Measurements from ENCODE around the gene CLDN20. TPM values are rescaled to one million over a fixed set of nuclear protein-coding genes. Genes with fewer than 3 reads are reported as not detected.
A peak's percentile ranks its signal among the peaks of the same experiment; 100 is the strongest.

Gene CLDN20
- polyA plus RNA-seq, 1 of the 3 experiments (the other 2 are of a cell fraction), result 0.07 TPM

- H3K79me2 ChIP-seq (ENCODE audit: insufficient read depth), result no peaks in the 10 kb centered on the region; the same call in 1 of the 2 replicates
- peaks cover 10% of the 10 kb centered on the region for H3F3A ChIP-seq (replicated peaks; ENCODE audit: insufficient read depth)
- no peak overlapping the region for H3K9ac ChIP-seq
- TF ChIP-seq USF1 (IDR thresholded peaks at IDR 0.05; ENCODE audit: borderline replicate concordance, low read depth), result no peak
- 0 out of 2 replicates have a peak, but pooled peaks have one; percentile 10 for TF ChIP-seq TCF12 (IDR thresholded peaks at IDR 0.05)
- H4K20me1 ChIP-seq (ENCODE audit: insufficient read depth), result no peaks in the 10 kb centered on the region
- no peak overlapping the region for H3K4me2 ChIP-seq
- peaks cover 0 to 12% of the 10 kb centered on the region in 2 experiments; a peak in 2 of 4 replicates for H3K4me1 ChIP-seq (ENCODE audit: control insufficient read depth in 1 of 2, insufficient read depth in 2 of 2, low read depth in 1 of 2, low read length in 1 of 2)
- H3K27me3 ChIP-seq (ENCODE audit: insufficient read depth), result no peaks in the 10 kb centered on the region
- no peak overlapping the region for H2AFZ ChIP-seq (ENCODE audit: low read depth)
- no peaks in the 10 kb centered on the region for H3K9me2 ChIP-seq
- no peaks in the 10 kb centered on the region for H3K9me3 ChIP-seq
- no peak overlapping the region for H3K4me3 ChIP-seq (ENCODE audit: low read depth in 2 of 2, low read length in 1 of 2)
- H3K27ac ChIP-seq (ENCODE audit: low read depth in 2 of 2, low read length in 1 of 2), result peak overlapping the region in 1 of 2 experiments; percentile 32; a peak in 2 of 4 replicates
- H3K36me3 ChIP-seq (replicated peaks in 1 of 2; ENCODE audit: control insufficient read depth in 1 of 2, insufficient read depth in 2 of 2, low read length in 1 of 2), result peaks cover 55 to 79% of the 10 kb centered on the region in 2 experiments
- CTCF ChIA-PET, result interaction anchor here (0.7 to 4.7 kb wide), 4 partner anchors 13 to 325 kb away, joined by 3 to 28 read pairs (median 4); no protein-coding TSS in a partner anchor
- 67% methylated on average over 1 of the region's 1 CpG for WGBS (ENCODE audit: low lambda C conversion rate)
- POLR2A ChIA-PET, result no interaction called here
- DNase-seq, result no peak
These were observed 10.5 kb upstream of the CLDN20 start for GRCh38 chr6:155253337-155253736.

GRCh38 chr6:155254139-155254538 is 9.7 kb upstream of the CLDN20 start:
- WGBS (ENCODE audit: low lambda C conversion rate), result 93% methylated on average over 10 of the region's 10 CpGs
- Histone ChIP-seq H2AFZ (ENCODE audit: low read depth) (no peak overlapping the region), H3K36me3 (replicated peaks in 1 of 2; ENCODE audit: control insufficient read depth in 1 of 2, insufficient read depth in 2 of 2, low read length in 1 of 2) (peaks cover 61 to 84% of the 10 kb centered on the region in 2 experiments), H3K27ac (ENCODE audit: low read depth in 2 of 2, low read length in 1 of 2) (no peak overlapping the region; a peak in 1 of 4 replicates), H3K9me2 (no peaks in the 10 kb centered on the region), H3F3A (replicated peaks; ENCODE audit: insufficient read depth) (peaks cover 8% of the 10 kb centered on the region), H3K9me3 (no peaks in the 10 kb centered on the region), H3K4me3 (ENCODE audit: low read depth in 2 of 2, low read length in 1 of 2) (no peak overlapping the region), H3K27me3 (ENCODE audit: insufficient read depth) (no peaks in the 10 kb centered on the region), H3K79me2 (ENCODE audit: insufficient read depth) (no peaks in the 10 kb centered on the region; the same call in 1 of the 2 replicates), H3K4me2 (no peak overlapping the region), H3K4me1 (ENCODE audit: control insufficient read depth in 1 of 2, insufficient read depth in 2 of 2, low read depth in 1 of 2, low read length in 1 of 2) (peaks cover 0 to 18% of the 10 kb centered on the region in 2 experiments; a peak in 1 of 4 replicates), H4K20me1 (ENCODE audit: insufficient read depth) (no peaks in the 10 kb centered on the region), H3K9ac (no peak overlapping the region)
- POLR2A ChIA-PET, result no interaction called here
- CTCF ChIA-PET, result interaction anchor here (4.7 kb wide), 1 partner anchor 76 kb away, joined by 28 read pairs; no protein-coding TSS in a partner anchor
- no peak for DNase-seq
- TF ChIP-seq TEAD4 (IDR thresholded peaks at IDR 0.05; ENCODE audit: borderline replicate concordance, insufficient read depth) (no peak), EP300 (IDR thresholded peaks at IDR 0.05; ENCODE audit: borderline replicate concordance in 1 of 2, low read depth in 1 of 2, low read length in 1 of 2) (no peak), TAF1 (IDR thresholded peaks at IDR 0.05; ENCODE audit: borderline replicate concordance, low read depth, low read length) (no peak), RAD21 (IDR thresholded peaks at IDR 0.05; ENCODE audit: low read length) (no peak), USF2 (IDR thresholded peaks at IDR 0.05; ENCODE audit: borderline replicate concordance, low read depth, low read length) (no peak), RXRA (IDR thresholded peaks at IDR 0.05; ENCODE audit: borderline replicate concordance, low read depth) (no peak), TCF12 (IDR thresholded peaks at IDR 0.05) (no peak), NRF1 (IDR thresholded peaks at IDR 0.05; ENCODE audit: low read depth, low read length) (no peak), REST (IDR thresholded peaks at IDR 0.05; ENCODE audit: low read depth, low read length) (no peak), ELF1 (IDR thresholded peaks at IDR 0.05) (no peak), NFIC (IDR thresholded peaks at IDR 0.05; ENCODE audit: borderline replicate concordance) (no peak), USF1 (IDR thresholded peaks at IDR 0.05; ENCODE audit: borderline replicate concordance, low read depth) (no peak), MAX (IDR thresholded peaks at IDR 0.05; ENCODE audit: low read depth) (no peak), ZBTB33 (IDR thresholded peaks at IDR 0.05; ENCODE audit: borderline replicate concordance, low read depth) (no peak), GATA2 (CRISPR knock-in tag; IDR thresholded peaks at IDR 0.05) (no peak), FOXJ3 (CRISPR knock-in tag; IDR thresholded peaks at IDR 0.05) (no peak)

All from SK-N-SH (cell line).